ENCODE results near the gene MRNIP.
"Not testable (repeated sequence)": the region's sequence is repeated elsewhere in the genome, so short reads cannot be mapped to it uniquely, and the experiment has no call there.

Gene MRNIP

GRCh38 chr5:179792612-179793467 is 65.8 kb downstream of the MRNIP start:
- no peak for DNase-seq (ENCODE audit: low spot score)

- no peak for DNase-seq (ENCODE audit: low spot score)
These were observed 66.6 kb downstream of the MRNIP start for GRCh38 chr5:179791881-179792611.

- DNase-seq (ENCODE audit: low spot score), result not testable (repeated sequence)
These were observed 69.3 kb downstream of the MRNIP start for GRCh38 chr5:179789278-179789677.

- no peak for DNase-seq (ENCODE audit: low spot score)
These were observed 70.3 kb downstream of the MRNIP start for GRCh38 chr5:179788193-179788854.
